GM21423 (cell line): Measurements from ENCODE around the gene SEC14L1.
A peak's percentile ranks its signal among the peaks of the same experiment; 100 is the strongest.
"Not testable (repeated sequence)": the region's sequence is repeated elsewhere in the genome, so short reads cannot be mapped to it uniquely, and the experiment has no call there.

ENCODE experiments used
- ATAC-seq: cut with Tn5 transposase; IDR thresholded peaks from one replicate; pipeline ENCODE4 v1.9.1; 2021; ENCODE audit warnings: mild to moderate bottlenecking, moderate library complexity; ENCODE audit not compliant: unreplicated experiment

Gene SEC14L1

DNA sequence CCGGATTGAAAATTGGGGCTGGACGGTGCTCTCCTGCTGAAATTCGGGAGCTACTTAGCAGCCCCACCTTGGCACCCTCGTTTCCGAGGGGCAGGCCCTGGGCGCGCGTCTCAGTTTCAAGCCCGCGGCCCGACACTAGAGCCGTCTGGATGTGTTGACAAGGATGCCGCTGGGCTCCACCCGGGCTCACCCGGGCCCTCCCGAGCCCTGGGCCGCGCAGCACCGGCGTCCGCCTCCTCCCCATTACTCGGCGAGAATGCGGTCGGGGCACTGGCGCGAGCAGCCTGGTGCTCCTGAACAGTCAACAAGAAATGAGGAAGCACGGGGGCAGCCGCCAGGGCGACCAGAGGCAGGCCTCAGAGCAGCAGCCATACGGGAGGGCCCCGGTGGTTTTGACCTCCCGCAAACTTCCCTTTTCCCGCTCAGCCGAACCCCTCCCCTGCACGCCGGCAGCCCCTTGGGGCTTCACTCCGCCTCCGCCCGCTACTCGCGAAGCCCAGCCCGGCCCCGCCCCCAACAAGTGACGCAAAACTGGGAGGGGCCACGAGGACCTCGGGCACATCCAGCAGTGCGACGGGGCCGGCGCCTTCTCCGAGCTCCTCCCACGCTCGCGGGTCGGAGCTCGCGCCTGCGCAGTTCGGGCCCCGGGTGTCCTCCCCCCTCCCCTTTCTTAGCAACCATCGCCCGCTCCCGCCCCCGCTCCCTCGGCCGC is 447 bp upstream of the SEC14L1 start:
- peak; percentile 79 for ATAC-seq

DNA sequence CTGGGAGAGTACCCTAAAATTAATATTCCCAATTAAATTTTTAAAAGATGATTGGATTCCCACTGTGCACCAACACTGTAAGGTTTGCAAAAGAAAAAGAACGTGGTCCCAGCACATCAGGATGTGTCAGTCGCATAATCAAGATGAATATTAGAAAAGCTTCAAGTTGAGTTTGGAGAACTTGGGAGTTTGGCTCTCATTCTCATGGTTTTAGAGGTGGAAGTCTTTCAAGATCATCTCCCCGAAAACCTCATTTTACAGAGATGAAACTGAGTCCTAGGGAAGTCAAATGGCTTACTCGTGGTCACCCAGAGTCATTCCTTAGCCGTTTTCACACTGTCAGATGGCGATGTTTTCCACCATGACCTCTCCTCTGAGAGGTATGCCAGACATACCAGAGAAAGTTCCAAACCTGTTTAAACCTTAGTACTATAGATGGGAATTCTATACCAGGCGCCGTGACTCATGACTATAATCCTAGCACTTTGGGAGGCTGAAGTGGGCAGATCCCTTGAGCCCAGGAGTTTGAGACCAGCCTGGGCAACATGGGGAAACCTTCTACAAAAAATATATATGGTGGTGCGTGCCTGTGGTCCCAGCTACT is 1.2 kb downstream of the SEC14L1 start:
- no peak for ATAC-seq

DNA sequence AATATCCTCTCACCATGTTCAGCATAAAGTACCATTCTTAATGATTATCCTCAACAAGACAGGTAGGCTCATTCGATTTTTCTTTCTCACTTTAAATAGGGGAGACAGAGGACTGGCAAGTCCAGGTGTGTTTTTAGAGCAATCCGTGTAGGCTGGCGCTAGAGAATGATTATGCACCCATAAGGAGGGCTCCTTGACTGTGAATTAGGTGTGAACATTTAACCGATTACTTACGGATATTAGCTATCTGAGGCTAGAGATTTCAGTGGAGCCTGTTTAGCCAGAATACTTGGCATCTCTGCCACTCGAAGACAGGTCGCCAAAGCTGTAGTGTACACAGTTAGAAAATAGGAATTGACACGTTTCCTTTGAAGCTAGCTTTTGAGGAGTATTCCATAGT is 1.9 kb downstream of the SEC14L1 start:
- no peak for ATAC-seq

- ATAC-seq, result no peak
Observed at GRCh38 chr17:77143306-77143705, 2.5 kb downstream of the SEC14L1 start.

- ATAC-seq, result no peak
Observed at GRCh38 chr17:77144227-77144626, 3.5 kb downstream of the SEC14L1 start.

DNA sequence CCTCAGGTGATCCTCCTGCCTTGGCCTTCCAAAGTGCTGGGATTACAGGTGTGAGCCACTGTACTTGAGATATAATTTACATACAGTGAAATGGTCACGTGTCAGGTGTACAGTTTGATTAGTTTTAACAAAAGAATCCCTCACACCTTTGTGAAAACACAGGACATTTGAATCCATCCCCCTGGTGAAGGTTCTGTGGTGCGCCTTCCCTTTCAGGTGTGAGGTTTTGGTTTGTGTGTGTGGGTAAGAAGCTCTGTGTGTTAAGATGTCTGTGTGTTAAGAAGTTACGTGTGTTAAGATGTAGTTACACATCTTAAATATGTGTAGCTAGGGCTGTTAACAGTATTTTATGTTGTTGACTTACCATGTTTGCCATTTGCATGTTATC is 4.4 kb downstream of the SEC14L1 start:
- ATAC-seq, result no peak

GRCh38 chr17:77145612-77146245 is 5.0 kb downstream of the SEC14L1 start:
- no peak for ATAC-seq

GRCh38 chr17:77146246-77146632 is 5.5 kb downstream of the SEC14L1 start:
- no peak for ATAC-seq

DNA sequence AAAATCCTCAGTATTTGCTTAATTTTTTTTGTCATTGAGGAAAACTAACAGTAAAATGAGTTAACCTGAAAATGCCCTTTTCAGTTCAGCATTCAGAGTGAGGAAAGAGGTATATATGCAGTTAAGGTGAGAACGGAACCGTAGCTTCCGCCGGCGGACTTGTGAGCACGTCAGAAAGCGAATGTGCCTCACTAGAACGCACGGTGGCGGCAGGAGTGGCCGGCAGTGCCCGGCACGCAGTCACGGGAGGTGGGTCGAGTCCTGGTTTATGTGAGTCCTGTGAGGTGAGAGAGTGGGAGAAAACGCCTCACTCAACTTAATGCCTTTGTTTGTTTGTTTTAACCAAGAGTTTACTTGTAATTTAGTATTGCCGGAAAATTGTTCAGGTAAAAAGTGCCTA is 6.1 kb downstream of the SEC14L1 start:
- no peak for ATAC-seq

DNA sequence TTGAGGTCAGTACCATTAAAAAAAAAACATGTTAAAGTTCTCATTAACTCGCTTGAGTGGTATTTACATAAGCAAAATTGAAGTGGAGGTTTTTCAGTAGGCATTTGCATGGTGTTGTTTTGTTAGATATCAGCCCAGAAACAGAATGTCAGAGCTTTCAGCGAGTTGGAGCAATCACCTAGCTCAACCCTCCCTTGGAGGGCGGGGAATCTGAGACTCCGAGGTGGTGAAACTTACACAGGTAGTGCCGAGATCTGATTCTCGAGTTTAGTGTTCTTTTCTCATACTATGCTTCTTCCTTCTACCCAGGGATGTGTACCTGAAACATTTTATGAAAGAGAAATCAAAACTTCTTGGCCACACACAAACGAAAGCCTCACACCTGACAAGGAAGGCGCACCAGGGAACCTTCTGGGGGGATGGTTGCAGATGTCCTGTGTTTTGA is 6.6 kb downstream of the SEC14L1 start:
- peak; percentile 62 for ATAC-seq

GRCh38 chr17:77148077-77148939 is 7.5 kb downstream of the SEC14L1 start:
- no peak for ATAC-seq

DNA sequence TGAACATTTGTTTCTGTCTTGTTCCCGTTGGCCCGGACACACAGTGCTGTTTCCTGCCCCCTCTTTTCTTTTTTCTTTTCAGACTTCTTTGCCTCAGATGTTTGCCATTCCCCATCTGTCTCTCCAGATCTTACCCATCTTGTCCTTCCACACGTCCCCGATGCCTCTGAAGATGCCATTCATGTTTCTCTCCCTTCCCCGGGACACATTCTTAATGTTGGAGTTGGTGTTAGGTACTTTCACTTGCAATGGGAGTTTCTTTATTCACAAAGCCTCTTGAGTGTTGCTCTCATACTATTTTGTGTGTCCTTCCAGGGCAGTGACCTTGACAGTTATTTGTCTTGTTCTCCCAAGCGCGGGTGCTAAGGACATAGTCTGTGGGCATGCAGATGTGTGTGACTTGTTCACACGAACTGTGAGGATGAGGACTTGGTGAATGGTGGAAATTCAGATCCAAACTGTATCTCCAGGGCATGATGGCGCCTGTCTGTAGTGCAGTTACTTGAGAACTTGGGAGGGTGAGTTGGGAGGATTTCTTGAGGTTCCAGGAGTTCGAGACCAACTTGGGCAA is 8.3 kb downstream of the SEC14L1 start:
- no peak for ATAC-seq

DNA sequence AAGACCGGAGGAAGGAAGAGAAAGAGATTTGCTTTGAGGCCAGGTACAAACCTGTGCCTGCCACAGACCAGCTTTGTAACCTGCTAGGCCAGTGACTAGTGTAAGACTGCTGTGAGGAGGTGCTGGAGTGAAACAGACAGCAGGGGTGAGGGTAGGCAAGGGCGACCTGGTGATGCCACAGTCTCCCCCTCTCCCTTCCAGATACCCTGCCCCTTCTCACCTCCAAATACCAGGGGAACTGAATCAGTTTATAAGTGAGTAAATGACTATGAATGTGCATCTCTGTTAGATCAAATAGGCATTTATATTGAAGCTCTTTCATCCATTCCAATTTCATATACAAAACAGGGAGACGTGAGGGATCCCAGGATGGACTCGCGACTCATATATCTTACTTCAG is 9.4 kb downstream of the SEC14L1 start:
- ATAC-seq, result no peak

DNA sequence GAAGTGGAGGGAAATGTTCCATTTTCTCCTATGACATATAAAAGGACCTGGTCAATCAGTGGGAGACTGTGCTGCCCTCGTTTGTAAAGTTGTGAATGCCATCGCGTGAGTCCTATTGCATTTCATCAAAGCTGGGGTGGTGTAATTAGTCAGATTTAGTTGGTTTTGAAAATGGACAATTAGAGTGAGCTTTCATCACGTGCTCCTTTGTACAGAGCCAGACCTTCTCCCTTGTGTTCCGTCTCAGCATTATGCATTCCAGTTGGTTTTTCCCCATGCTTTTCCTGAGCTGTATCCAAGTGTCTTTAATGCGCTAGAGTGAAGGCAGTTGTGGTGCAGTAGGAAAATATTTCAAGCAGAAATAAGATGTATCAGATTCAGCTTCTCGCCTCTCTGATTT is 10.4 kb downstream of the SEC14L1 start:
- no peak for ATAC-seq

- ATAC-seq, result not testable (repeated sequence)
Observed at GRCh38 chr17:77152056-77152455, 11.3 kb downstream of the SEC14L1 start.

DNA sequence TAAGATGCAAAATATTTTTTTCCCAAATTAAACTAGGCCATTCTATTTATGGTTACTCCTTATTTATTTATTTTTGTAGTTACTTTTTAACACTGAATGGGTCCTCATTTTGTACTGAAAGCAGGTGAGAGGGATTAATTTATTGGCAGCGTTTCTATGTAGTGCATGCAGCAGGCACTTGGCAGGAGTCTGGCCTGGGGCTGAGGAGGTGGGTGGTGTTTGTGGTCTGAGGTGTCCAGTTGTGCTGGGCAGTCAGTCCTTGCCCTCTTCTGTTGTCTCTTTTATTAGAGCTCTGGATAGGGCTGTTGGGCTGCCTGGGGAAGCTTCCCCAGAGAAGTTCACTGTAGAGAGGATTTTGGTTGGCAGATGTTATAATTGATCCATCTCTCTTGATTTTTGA is 12.7 kb downstream of the SEC14L1 start:
- ATAC-seq, result no peak

DNA sequence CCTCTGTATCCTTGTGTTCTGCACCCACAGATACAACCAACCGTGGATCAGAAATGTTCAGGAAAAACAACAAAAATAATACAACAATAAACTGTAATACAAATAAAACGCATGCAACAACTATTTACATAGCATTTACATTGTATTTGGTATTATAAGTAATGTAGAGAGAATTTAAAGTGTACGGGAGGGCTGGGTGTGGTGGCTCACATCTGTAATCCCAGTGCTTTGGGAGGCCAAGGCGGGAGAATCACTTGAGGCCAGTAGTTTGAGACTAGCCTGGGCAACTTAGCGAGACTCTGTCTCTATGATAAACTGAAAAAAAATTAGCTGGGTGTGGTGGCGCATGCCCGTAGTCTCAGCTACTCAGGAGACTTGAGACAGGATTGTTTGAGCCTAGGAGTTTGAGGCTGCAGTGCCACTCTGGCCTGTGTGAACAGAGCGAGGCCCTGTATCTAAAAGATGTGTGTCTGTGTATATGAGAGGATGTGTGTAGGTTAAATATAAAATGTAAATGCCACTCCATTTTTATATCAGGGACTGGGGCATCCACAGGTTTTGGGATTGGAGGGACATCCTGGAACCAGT is 13.3 kb downstream of the SEC14L1 start:
- no peak for ATAC-seq

DNA sequence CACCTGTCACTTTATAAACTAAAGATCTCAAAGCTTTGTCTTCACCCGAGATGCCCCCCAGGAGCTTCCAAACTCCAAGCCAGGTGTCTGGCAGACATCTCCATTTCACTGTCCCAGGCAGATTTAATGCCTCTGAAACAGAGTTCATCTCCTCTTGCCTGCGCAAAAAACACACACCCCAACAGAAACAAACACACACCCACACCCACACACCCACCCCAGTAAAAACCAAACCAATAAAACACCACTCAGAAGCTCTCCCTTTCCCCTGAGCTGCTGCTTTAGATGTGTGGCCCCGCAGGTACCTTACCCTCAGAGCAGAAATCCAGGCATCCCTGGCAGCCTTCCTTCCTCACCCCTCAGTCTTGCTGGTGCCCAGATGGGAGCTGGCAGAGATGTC is 14.4 kb downstream of the SEC14L1 start:
- ATAC-seq, result no peak

GRCh38 chr17:77157766-77158165 is 17.0 kb downstream of the SEC14L1 start:
- ATAC-seq, result not testable (repeated sequence)

DNA sequence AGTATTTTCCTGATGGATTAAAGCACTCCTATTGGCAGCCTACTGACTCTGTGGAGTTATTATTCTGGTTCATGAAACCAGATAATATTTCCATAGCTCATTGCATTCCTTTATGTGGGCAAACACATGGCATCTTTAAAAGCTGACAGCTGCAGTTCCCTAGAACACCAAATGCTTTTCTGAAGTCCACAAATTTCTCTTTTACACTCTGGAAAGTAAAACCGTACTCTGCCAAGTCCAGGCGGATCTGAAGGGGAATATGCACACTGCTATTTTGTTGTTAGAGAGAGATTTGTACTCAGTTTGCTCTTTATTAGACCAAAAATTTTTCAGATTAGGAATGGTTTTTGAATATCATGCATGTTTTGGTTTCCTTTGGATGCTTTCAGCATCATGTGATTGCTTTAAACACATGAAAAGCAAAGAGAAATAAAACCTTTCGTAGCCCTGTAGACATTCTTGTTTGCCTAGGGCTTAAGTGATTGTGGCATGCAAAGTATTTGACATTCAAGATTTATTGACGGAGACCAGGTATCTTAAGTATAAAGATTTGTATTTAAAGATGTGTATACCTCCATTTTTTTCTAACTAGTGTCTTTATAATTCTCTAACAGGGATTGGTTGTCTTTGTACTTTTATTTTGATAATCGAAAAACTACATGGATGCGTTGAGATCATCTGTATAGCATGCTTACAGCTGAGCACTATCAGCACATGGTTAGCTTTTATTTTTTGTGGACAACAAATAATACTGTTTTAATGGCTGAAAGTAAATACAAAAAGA is 19.5 kb downstream of the SEC14L1 start:
- no peak for ATAC-seq
